Right cardiac atrium (tissue), 5 donors: ENCODE results near the gene SCGN. TPM values are rescaled to one million over a fixed set of nuclear protein-coding genes. Genes with fewer than 3 reads are reported as not detected.

ENCODE experiments used
- ATAC-seq, 2 donors: fragments of 200-7000 bp; cut with Tn5 transposase; one replicate each; pipeline versions ENCODE4 v1.8.0 to v1.9.1; 2020; ENCODE audit warnings: moderate library complexity in 2 of 2, mild to moderate bottlenecking in 1 of 2
- DNase-seq, 3 donors: peaks; one replicate each; pipeline ENCODE4 v3.0.0-alpha.2; 2020
- H3K27ac ChIP-seq: one replicate; pipeline ENCODE4 v1.5.1; 2013; ENCODE audit warnings: mild to moderate bottlenecking, low read length, control low read depth, moderate library complexity
- H3K27me3 ChIP-seq: one replicate; pipeline ENCODE4 v1.6.1; 2013; ENCODE audit not compliant: control insufficient read depth, insufficient read depth
- H3K4me1 ChIP-seq: one replicate; pipeline ENCODE4 v1.6.1; 2013; ENCODE audit warnings: low read length; ENCODE audit not compliant: control insufficient read depth, insufficient read depth
- H3K4me3 ChIP-seq: one replicate; pipeline ENCODE4 v1.5.1; 2013; ENCODE audit warnings: low read length, control low read depth
- H3K9me3 ChIP-seq: one replicate; pipeline ENCODE4 v1.6.1; 2013; ENCODE audit warnings: low read length; ENCODE audit not compliant: control insufficient read depth
- WGBS: extraction: QIAGEN DNeasy Blood & Tissue Kit; methylation state at CpG from one replicate; pipeline ENCODE4 v1.1.7; 2013; 5-methylcytosine and 5-hydroxymethylcytosine counted together
- intact Hi-C, 4 donors: fragments of 100-400 bp; cut with DNase I; formaldehyde crosslinking; loops; one replicate each; pipeline versions ENCODE4 v1.11.0 to v1.14.0; 2022 to 2023
- polyA plus RNA-seq: library from polyadenylated mRNA; stranded (reverse); fragments of 200-250 nt; gene quantifications from one replicate; pipeline ENCODE4 v1.2.3, GENCODE V29; 2013
- total RNA-seq, 4 donors: library from RNA; stranded (reverse); fragmentation: NEBNext Ultra II Directional; extraction: Animal tissue kit (Norgen Biotek cat#: 25700); gene quantifications; one replicate each; pipeline ENCODE4 v1.2.1, GENCODE V29; 2021
- donor health status: healthy with polysubstance abuse.
- donor health status: DM: no; HTN: yes; CAD: no.
- donor health status: DM: no; HTN: no; CAD: no.
- donor health status: DM: no; HTN: yes; CAD: no; lungs with severe emphysema.
- donor health status: DM: yes; HTN: yes; CAD: no.

Gene SCGN
- total and polyA plus RNA-seq, 5 donors, result 3.2 to 8.9 (median 4.9) TPM

GRCh38 chr6:25686856-25687255 is 34.8 kb downstream of the SCGN start:
- intact Hi-C loops, result no loop called here
- no peak for DNase-seq
- H3K27ac ChIP-seq, result no peak overlapping the region
- H3K27me3 ChIP-seq, result no peaks in the 10 kb centered on the region
- no peaks in the 10 kb centered on the region for H3K4me1 ChIP-seq
- ATAC-seq, result no peak
- no peaks in the 10 kb centered on the region for H3K9me3 ChIP-seq
- no peak overlapping the region for H3K4me3 ChIP-seq

GRCh38 chr6:25689966-25690365 is 38.0 kb downstream of the SCGN start:
- intact Hi-C loops, result no loop called here
- DNase-seq (no peak), ATAC-seq (no peak)
- H3K27ac ChIP-seq, result no peak overlapping the region
- H3K4me1 ChIP-seq, result no peaks in the 10 kb centered on the region
- WGBS, result 54% methylated on average over 1 of the region's 1 CpG
- no peaks in the 10 kb centered on the region for H3K27me3 ChIP-seq
- H3K9me3 ChIP-seq, result no peaks in the 10 kb centered on the region
- H3K4me3 ChIP-seq, result no peak overlapping the region

DNA sequence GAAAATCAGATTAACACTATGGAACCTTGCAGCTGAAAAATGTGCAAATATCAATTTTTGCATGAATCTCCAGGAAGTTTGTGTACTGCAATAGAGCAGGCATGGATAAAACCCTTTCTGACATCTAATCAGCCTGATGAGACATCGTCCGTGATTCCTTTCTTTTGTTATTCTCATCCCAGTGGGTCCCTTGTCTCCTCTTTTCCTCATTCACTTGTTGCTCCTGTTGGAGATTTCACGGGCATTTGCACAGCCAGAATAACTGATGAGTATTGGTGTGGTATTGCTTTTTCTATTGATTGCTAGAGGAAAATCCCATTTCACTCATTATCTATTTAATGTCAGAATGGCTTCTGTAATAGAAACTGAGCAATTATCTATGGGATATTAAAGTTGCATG is 39.9 kb downstream of the SCGN start:
- 70% methylated on average over 3 of the region's 3 CpGs for WGBS
- Histone ChIP-seq H3K27me3 (no peaks in the 10 kb centered on the region), H3K27ac (no peak overlapping the region), H3K4me1 (no peaks in the 10 kb centered on the region), H3K9me3 (no peaks in the 10 kb centered on the region), H3K4me3 (no peak overlapping the region)
- no peak for DNase-seq
- no peak for ATAC-seq
- intact Hi-C loops, result no loop called here

- Histone ChIP-seq H3K27me3 (no peaks in the 10 kb centered on the region), H3K4me1 (no peaks in the 10 kb centered on the region), H3K9me3 (no peaks in the 10 kb centered on the region), H3K27ac (no peak overlapping the region), H3K4me3 (no peak overlapping the region)
- 62% methylated on average over 3 of the region's 3 CpGs for WGBS
- DNase-seq (no peak), ATAC-seq (no peak)
- intact Hi-C loops, result no loop called here
Observed at GRCh38 chr6:25692472-25692871, 40.5 kb downstream of the SCGN start.

- intact Hi-C loops, result no loop called here
- no peak for DNase-seq
- no peak for ATAC-seq
- H3K4me1 ChIP-seq, result no peaks in the 10 kb centered on the region
- no peak overlapping the region for H3K4me3 ChIP-seq
- WGBS, result 73% methylated on average over 4 of the region's 4 CpGs
- H3K27ac ChIP-seq, result no peak overlapping the region
- H3K27me3 ChIP-seq, result no peaks in the 10 kb centered on the region
- no peaks in the 10 kb centered on the region for H3K9me3 ChIP-seq
Observed at GRCh38 chr6:25694366-25694765, 42.4 kb downstream of the SCGN start.

- WGBS, result 69% methylated on average over 2 of the region's 2 CpGs
- Histone ChIP-seq H3K4me3 (no peak overlapping the region), H3K27ac (no peak overlapping the region), H3K4me1 (no peaks in the 10 kb centered on the region), H3K9me3 (no peaks in the 10 kb centered on the region), H3K27me3 (no peaks in the 10 kb centered on the region)
- DNase-seq (no peak), ATAC-seq (no peak)
- intact Hi-C loops, result no loop called here
Observed at GRCh38 chr6:25695671-25696070, 43.7 kb downstream of the SCGN start.

GRCh38 chr6:25697537-25698340 is 45.7 kb downstream of the SCGN start:
- ATAC-seq (no peak), DNase-seq (no peak)
- WGBS, result 66% methylated on average over 1 of the region's 1 CpG
- Histone ChIP-seq H3K4me1 (no peaks in the 10 kb centered on the region), H3K9me3 (no peaks in the 10 kb centered on the region), H3K4me3 (no peak overlapping the region), H3K27ac (no peak overlapping the region), H3K27me3 (no peaks in the 10 kb centered on the region)
- intact Hi-C loops, result no loop called here

- intact Hi-C loops, result no loop called here
- ATAC-seq (no peak), DNase-seq (no peak)
- WGBS, result 27% methylated on average over 3 of the region's 3 CpGs
- no peak overlapping the region for H3K27ac ChIP-seq
- no peaks in the 10 kb centered on the region for H3K9me3 ChIP-seq
- H3K27me3 ChIP-seq, result no peaks in the 10 kb centered on the region
- no peaks in the 10 kb centered on the region for H3K4me1 ChIP-seq
- no peak overlapping the region for H3K4me3 ChIP-seq
Observed at GRCh38 chr6:25698631-25699030, 46.6 kb downstream of the SCGN start.

- 93% methylated on average over 4 of the region's 4 CpGs for WGBS
- ATAC-seq (no peak), DNase-seq (no peak)
- Histone ChIP-seq H3K4me1 (no peaks in the 10 kb centered on the region), H3K9me3 (no peaks in the 10 kb centered on the region), H3K27ac (no peak overlapping the region), H3K27me3 (no peaks in the 10 kb centered on the region), H3K4me3 (no peak overlapping the region)
- intact Hi-C loops, result no loop called here
Observed at GRCh38 chr6:25699649-25700048, 47.6 kb downstream of the SCGN start.

GRCh38 chr6:25700761-25701160 is 48.7 kb downstream of the SCGN start:
- intact Hi-C loops, result no loop called here
- no peak for DNase-seq
- H3K4me1 ChIP-seq, result no peaks in the 10 kb centered on the region
- no peak overlapping the region for H3K4me3 ChIP-seq
- no peak for ATAC-seq
- no peaks in the 10 kb centered on the region for H3K27me3 ChIP-seq
- no peak overlapping the region for H3K27ac ChIP-seq
- WGBS, result 72% methylated on average over 2 of the region's 2 CpGs
- no peaks in the 10 kb centered on the region for H3K9me3 ChIP-seq

GRCh38 chr6:25701807-25702206 is 49.8 kb downstream of the SCGN start:
- ATAC-seq (no peak), DNase-seq (no peak)
- Histone ChIP-seq H3K4me3 (no peak overlapping the region), H3K27ac (no peak overlapping the region), H3K27me3 (no peaks in the 10 kb centered on the region), H3K9me3 (no peaks in the 10 kb centered on the region), H3K4me1 (no peaks in the 10 kb centered on the region)
- intact Hi-C loops, result no loop called here
- WGBS, result 83% methylated on average over 3 of the region's 3 CpGs

DNA sequence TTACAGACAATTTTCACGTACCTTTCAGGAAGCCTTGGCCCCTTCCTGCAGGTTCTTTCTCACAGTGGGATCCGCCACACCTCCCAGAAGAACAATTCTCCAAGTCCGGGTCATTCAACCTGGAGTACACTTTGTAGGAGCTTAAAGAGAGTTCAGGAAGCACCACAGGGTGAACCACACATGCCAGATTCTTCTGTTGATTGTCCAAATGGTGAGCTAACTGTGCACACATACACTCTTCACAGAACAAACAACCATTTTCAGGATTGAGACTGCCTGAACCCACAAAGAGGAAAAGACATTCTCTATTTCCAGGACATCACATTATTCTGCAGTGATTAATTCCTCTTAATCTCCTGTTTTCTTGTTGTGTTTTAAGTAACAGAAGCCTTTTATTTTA is 51.0 kb downstream of the SCGN start:
- H3K9me3 ChIP-seq, result no peaks in the 10 kb centered on the region
- DNase-seq (no peak), ATAC-seq (no peak)
- no peaks in the 10 kb centered on the region for H3K4me1 ChIP-seq
- intact Hi-C loops, result no loop called here
- 72% methylated on average over 3 of the region's 3 CpGs for WGBS
- no peak overlapping the region for H3K27ac ChIP-seq
- H3K4me3 ChIP-seq, result no peak overlapping the region
- no peaks in the 10 kb centered on the region for H3K27me3 ChIP-seq
